Measurements from ENCODE around the gene ZSCAN20.

The ZSCAN20 gene

GRCh38 chr1:33472269-33472980 is at the start of gene ZSCAN20:
TSS of gene ZSCAN20 (plus strand) at chr1:33472645. CDS start at chr1:33479289, 6,644 bp downstream.
- peak; percentile 61 to 77 (median 67) for DNase-seq

GRCh38 chr1:33424205-33424604 is 48.2 kb upstream of the ZSCAN20 start:
- no peak for DNase-seq

GRCh38 chr1:33424610-33425009 is 47.8 kb upstream of the ZSCAN20 start:
- DNase-seq: no peak

- DNase-seq: no peak
These were observed 46.5 kb upstream of the ZSCAN20 start for GRCh38 chr1:33425900-33426299.

GRCh38 chr1:33426916-33427315 is 45.5 kb upstream of the ZSCAN20 start:
- DNase-seq: no peak

- no peak for DNase-seq
These were observed 43.8 kb upstream of the ZSCAN20 start for GRCh38 chr1:33428661-33429060.

- no peak for DNase-seq
These were observed 43.1 kb upstream of the ZSCAN20 start for GRCh38 chr1:33429332-33429731.

- DNase-seq: no peak
These were observed 42.4 kb upstream of the ZSCAN20 start for GRCh38 chr1:33429856-33430691.

GRCh38 chr1:33430692-33431593 is 41.5 kb upstream of the ZSCAN20 start, which contains the start of gene PHC2:
TSS of gene PHC2 (minus strand) at chr1:33431095. CDS start at chr1:33375539, 55,556 bp downstream.
- DNase-seq: peak; percentile 65 to 77 (median 68)

- no peak for DNase-seq
These were observed 38.7 kb upstream of the ZSCAN20 start for GRCh38 chr1:33433509-33434362.

- no peak for DNase-seq
These were observed 38.1 kb upstream of the ZSCAN20 start for GRCh38 chr1:33434363-33434750.

GRCh38 chr1:33435096-33435820 is 37.2 kb upstream of the ZSCAN20 start:
- no peak for DNase-seq

- DNase-seq: no peak
These were observed 35.7 kb upstream of the ZSCAN20 start for GRCh38 chr1:33436557-33437285.

GRCh38 chr1:33438364-33439160 is 33.9 kb upstream of the ZSCAN20 start:
- no peak for DNase-seq

- no peak for DNase-seq
These were observed 32.8 kb upstream of the ZSCAN20 start for GRCh38 chr1:33439662-33440061.

- DNase-seq: no peak
These were observed 31.2 kb upstream of the ZSCAN20 start for GRCh38 chr1:33441088-33441745.

- no peak for DNase-seq
These were observed 30.3 kb upstream of the ZSCAN20 start for GRCh38 chr1:33442141-33442540.

- no peak for DNase-seq
These were observed 29.3 kb upstream of the ZSCAN20 start for GRCh38 chr1:33443080-33443704.

Measured in activated CD4-positive, CD25-positive, alpha-beta regulatory T cell (primary cell).